Measurements from ENCODE around the gene NLRC3.

DNA sequence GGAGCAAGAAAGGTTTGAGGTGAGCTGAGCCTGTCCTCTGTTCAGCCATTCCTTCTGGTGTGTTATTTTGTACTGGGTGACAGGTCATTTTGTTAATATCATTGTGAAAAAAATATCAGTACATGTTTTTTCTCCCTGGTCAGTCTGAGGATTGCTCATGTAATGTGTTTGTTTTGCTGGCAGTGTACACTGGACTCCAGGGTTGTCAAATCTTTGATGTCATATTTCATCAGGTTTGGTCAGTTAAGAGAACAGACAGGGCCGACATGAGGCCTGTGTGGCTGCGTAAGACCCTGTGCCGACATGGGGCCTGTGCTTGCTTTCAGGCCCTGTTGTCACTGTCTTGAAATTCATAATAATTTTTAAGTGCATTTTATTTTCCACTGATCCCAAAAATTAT, 53.9 kb downstream of the NLRC3 start:
- TF ChIP-seq, protein P1, sequence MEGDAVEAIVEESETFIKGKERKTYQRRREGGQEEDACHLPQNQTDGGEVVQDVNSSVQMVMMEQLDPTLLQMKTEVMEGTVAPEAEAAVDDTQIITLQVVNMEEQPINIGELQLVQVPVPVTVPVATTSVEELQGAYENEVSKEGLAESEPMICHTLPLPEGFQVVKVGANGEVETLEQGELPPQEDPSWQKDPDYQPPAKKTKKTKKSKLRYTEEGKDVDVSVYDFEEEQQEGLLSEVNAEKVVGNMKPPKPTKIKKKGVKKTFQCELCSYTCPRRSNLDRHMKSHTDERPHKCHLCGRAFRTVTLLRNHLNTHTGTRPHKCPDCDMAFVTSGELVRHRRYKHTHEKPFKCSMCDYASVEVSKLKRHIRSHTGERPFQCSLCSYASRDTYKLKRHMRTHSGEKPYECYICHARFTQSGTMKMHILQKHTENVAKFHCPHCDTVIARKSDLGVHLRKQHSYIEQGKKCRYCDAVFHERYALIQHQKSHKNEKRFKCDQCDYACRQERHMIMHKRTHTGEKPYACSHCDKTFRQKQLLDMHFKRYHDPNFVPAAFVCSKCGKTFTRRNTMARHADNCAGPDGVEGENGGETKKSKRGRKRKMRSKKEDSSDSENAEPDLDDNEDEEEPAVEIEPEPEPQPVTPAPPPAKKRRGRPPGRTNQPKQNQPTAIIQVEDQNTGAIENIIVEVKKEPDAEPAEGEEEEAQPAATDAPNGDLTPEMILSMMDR (IDR thresholded peaks at IDR 0.05 in 8 of 11, conservative IDR thresholded peaks at IDR 0.05 in 3 of 11) = no peak
- TF ChIP-seq POLR2AphosphoS5 (IDR thresholded peaks at IDR 0.05) = no peak
